ENCODE measurements around the gene LGALS4. TPM values are rescaled to one million over a fixed set of nuclear protein-coding genes. Genes with fewer than 3 reads are reported as not detected.
A peak's percentile ranks its signal among the peaks of the same experiment; 100 is the strongest.
"Not testable (repeated sequence)": the region's sequence is repeated elsewhere in the genome, so short reads cannot be mapped to it uniquely, and the experiment has no call there.

LGALS4 gene
- total and polyA plus RNA-seq, 5 donors: 0.45 to 1.2 (median 0.60) TPM

DNA sequence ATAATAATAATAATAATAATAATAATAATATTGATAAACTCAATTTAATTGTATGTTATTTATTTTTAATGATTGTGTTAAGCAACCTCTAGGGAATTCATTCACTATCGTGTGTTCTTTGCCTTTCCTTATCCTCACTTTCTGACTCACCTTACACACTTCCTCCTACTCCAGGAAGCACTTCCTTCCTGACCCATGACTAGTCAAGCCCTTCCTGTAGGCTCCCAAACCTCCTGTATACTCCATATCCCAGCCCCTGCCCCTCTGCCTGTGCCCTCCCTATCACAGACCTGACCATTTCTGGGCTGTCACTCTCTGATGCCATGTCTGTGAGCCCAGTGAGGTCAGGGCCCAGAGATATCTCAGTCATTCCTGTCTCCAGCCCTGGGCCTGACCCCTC is 7.6 kb downstream of the LGALS4 start:
- H3K27me3 ChIP-seq (ENCODE audit: control insufficient read depth, insufficient read depth): no peaks in the 10 kb centered on the region
- ATAC-seq: peak; percentile 41 to 74
- no peak overlapping the region for H3K27ac ChIP-seq (ENCODE audit: low read length)
- 60% methylated on average over 1 of the region's 1 CpG for WGBS
- DNase-seq: no peak
- no peaks in the 10 kb centered on the region for H3K9me3 ChIP-seq (ENCODE audit: control insufficient read depth, low read length)
- intact Hi-C loops (cut with DNase I): no loop called here
- no peak overlapping the region for H3K4me3 ChIP-seq (ENCODE audit: low read length)
- H3K4me1 ChIP-seq (ENCODE audit: control insufficient read depth, insufficient read depth, low read length): no peaks in the 10 kb centered on the region

DNA sequence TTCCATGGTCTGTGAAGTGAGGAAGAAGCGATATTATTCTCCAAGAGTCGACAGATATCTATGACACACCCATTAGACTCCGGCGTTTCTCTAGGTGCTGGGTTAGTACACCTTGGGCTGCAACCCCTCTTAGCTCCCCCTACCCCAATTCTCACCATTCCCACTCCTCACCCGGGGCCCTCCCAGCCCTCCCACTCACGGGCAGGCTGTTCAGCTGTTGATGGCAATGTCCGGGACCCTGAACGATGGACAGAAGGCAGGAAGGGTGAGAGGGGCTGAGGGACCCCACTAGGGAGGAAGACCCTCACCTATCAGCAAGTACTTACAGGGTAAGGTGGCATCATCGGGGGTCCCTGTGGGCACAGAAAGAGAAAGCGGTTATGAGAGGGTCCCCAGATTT is 9.2 kb downstream of the LGALS4 start:
- Histone ChIP-seq H3K4me3 (ENCODE audit: low read length) (no peak overlapping the region), H3K4me1 (ENCODE audit: control insufficient read depth, insufficient read depth, low read length) (no peaks in the 10 kb centered on the region), H3K27me3 (ENCODE audit: control insufficient read depth, insufficient read depth) (no peaks in the 10 kb centered on the region), H3K9me3 (ENCODE audit: control insufficient read depth, low read length) (no peaks in the 10 kb centered on the region), H3K27ac (ENCODE audit: low read length) (no peak overlapping the region)
- no peak for DNase-seq
- intact Hi-C loops (cut with DNase I): no loop called here
- no peak for ATAC-seq
- 92% methylated on average over 10 of the region's 10 CpGs for WGBS

DNA sequence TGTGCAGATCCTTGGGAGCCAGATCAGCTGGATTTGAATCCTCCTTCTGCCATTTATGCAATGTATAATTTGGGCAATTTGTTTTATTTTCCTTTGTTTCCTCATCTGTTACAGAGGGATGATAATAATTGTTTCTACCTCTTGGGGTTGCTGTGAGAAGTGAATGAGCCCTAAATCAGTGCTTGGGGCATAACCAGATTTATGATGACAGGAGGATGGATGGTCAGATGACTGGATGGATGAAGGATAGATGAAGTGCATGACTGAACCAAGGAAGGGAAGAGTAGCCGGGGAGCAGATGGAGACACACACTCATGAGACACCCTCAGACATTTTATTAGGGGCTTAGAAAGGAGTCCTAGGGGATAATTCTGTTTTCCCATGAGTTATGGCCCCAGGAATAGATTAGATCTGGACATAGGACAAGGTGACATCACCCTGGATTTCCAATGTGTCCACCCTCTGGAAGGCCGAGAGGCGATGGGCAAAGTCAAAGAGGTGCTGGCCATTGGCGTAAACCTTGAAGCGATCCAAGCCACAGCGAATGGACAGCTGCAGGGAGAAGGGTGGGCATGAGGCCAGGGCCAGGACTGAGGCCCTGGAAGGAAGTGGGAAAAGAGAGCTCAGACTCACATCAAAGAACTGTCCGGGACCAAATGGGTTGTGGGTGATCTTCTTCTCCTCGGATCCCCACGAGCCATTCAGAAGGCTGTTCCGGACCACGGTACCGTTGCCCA is 11.2 kb downstream of the LGALS4 start:
- 94% methylated on average over 12 of the region's 12 CpGs for WGBS
- Histone ChIP-seq H3K4me1 (ENCODE audit: control insufficient read depth, insufficient read depth, low read length) (no peaks in the 10 kb centered on the region), H3K27me3 (ENCODE audit: control insufficient read depth, insufficient read depth) (no peaks in the 10 kb centered on the region), H3K4me3 (ENCODE audit: low read length) (no peak overlapping the region), H3K9me3 (ENCODE audit: control insufficient read depth, low read length) (no peaks in the 10 kb centered on the region), H3K27ac (ENCODE audit: low read length) (no peak overlapping the region)
- ATAC-seq (no peak), DNase-seq (no peak)
- intact Hi-C loops (cut with DNase I): no loop called here

DNA sequence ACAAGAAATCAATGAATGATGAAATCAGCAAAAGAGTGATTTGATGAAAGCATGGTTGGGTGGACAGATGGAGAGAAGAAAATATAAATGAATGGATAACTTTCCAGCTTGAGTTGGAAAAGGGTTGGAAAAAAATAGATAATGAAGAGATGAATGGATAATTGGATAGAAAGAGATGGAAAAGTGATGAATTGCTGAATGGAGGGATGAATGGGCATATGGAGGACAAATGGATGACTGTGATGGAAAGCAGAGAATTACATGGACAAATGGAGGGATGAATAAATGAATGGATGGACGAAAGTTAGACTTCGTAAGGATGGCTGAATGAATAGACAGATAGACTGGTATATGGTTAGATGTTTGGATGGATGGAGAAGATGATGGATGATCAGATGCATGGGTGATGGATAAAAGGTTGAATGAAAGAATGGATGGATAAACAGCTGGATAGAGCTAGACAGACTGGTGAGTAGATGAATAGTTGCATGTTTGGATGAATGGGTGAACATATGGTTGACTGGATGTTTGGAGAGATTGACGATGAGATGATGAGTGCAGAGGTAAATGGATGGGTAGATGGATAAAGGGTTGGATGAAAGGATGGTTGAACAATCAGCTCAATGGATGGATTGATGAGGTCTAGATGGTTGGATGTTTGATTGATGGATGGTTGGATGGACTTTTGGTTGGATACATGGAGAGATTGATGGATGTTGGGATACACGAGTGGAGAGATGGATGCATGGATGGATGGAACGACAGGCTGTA is 12.0 kb downstream of the LGALS4 start:
- intact Hi-C loops (cut with DNase I): no loop called here
- no peak for DNase-seq
- no peak overlapping the region for H3K4me3 ChIP-seq (ENCODE audit: low read length)
- no peaks in the 10 kb centered on the region for H3K27me3 ChIP-seq (ENCODE audit: control insufficient read depth, insufficient read depth)
- ATAC-seq: no peak
- no peaks in the 10 kb centered on the region for H3K4me1 ChIP-seq (ENCODE audit: control insufficient read depth, insufficient read depth, low read length)
- H3K27ac ChIP-seq (ENCODE audit: low read length): no peak overlapping the region
- H3K9me3 ChIP-seq (ENCODE audit: control insufficient read depth, low read length): no peaks in the 10 kb centered on the region
- 95% methylated on average over 5 of the region's 5 CpGs for WGBS

DNA sequence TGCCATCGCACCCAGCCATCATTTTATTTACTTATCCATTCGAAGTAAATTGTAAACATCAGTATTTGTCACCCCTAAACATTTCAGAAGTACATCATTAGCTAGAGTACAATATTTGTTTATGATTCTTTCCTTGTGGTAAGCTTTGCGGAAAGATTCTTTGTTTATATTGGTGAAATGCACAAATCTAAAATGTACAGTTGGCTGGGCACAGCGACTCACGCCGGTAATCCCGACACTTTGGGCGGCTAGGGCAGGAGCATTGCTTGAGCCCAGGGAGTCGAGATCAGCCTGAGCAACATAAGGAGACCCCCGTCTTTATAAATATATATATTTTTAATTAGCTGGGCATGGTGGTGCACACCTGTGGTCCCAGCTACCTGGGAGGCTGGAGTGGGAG is 13.6 kb downstream of the LGALS4 start:
- no peak for DNase-seq
- no peaks in the 10 kb centered on the region for H3K27me3 ChIP-seq (ENCODE audit: control insufficient read depth, insufficient read depth)
- ATAC-seq: no peak
- no peaks in the 10 kb centered on the region for H3K9me3 ChIP-seq (ENCODE audit: control insufficient read depth, low read length)
- no peaks in the 10 kb centered on the region for H3K4me1 ChIP-seq (ENCODE audit: control insufficient read depth, insufficient read depth, low read length)
- intact Hi-C loops (cut with DNase I): no loop called here
- H3K27ac ChIP-seq (ENCODE audit: low read length): no peak overlapping the region
- no peak overlapping the region for H3K4me3 ChIP-seq (ENCODE audit: low read length)
- WGBS: 93% methylated on average over 10 of the region's 10 CpGs

DNA sequence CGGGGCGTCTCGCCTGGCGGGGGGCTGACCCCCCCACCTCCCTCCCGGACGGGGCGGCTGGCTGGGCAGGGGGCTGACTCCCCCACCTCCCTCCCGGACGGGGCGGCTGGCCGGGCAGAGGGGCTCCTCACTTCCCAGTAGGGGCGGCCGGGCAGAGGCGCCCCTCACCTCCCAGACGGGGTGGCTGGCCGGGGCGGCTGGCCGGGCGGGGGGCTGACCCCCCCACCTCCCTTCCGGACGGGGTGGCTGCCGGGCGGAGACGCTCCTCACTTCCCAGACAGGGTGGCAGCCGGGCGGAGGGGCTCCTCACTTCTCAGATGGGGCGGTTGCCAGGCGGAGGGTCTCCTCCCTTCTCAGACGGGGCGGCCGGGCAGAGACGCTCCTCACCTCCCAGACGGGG is 15.0 kb downstream of the LGALS4 start:
- ATAC-seq; H3K4me3 ChIP-seq (ENCODE audit: low read length); H3K27me3 ChIP-seq (ENCODE audit: control insufficient read depth, insufficient read depth); H3K27ac ChIP-seq (ENCODE audit: low read length); H3K9me3 ChIP-seq (ENCODE audit: control insufficient read depth, low read length); intact Hi-C loops (cut with DNase I); DNase-seq; H3K4me1 ChIP-seq (ENCODE audit: control insufficient read depth, insufficient read depth, low read length): not testable (repeated sequence)
- 96% methylated on average over 29 of the region's 33 CpGs for WGBS

DNA sequence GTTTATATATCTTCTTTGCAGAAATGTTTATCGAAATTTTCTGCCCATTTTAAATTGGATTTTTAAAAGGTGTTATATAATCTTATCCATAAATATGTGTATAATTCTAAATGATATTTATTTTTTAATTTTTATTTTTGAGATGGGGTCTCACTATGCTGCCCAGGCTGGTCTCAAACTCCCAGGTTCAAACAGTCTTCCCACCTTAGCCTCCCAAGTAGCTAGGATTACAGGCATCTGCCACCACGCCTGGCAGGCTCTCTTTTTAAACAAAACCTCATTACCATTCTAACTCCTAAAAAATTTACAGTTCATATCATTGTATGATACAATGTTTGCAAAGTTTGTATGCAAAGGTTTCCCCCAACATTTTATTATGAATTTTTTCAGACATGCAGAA is 16.6 kb downstream of the LGALS4 start:
- Histone ChIP-seq H3K4me1 (ENCODE audit: control insufficient read depth, insufficient read depth, low read length) (no peaks in the 10 kb centered on the region), H3K27me3 (ENCODE audit: control insufficient read depth, insufficient read depth) (no peaks in the 10 kb centered on the region), H3K9me3 (ENCODE audit: control insufficient read depth, low read length) (no peaks in the 10 kb centered on the region), H3K4me3 (ENCODE audit: low read length) (no peak overlapping the region), H3K27ac (ENCODE audit: low read length) (no peak overlapping the region)
- WGBS: 73% methylated on average over 2 of the region's 2 CpGs
- ATAC-seq: no peak
- DNase-seq: no peak
- intact Hi-C loops (cut with DNase I): no loop called here

DNA sequence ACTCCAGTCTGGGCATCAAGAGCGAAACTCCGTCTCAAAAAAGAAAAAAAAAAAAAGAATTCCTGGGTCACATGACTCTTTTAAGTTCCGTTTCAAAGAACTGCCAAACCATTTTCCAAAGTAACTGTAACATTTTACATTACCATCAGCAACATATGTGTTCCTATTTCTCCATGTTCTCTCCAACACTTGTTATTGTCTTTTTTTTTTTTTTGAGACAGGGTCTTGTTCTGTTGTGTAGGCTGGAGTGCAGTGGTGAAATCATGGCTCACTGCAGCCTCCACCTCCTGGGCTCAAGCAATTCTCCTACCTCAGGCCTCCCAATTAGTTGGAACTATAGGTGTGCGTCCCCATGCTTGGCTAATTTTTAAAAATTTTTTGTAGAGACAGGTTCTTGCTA is 17.2 kb downstream of the LGALS4 start:
- intact Hi-C loops (cut with DNase I): no loop called here
- Histone ChIP-seq H3K4me3 (ENCODE audit: low read length) (no peak overlapping the region), H3K27ac (ENCODE audit: low read length) (no peak overlapping the region), H3K27me3 (ENCODE audit: control insufficient read depth, insufficient read depth) (no peaks in the 10 kb centered on the region), H3K4me1 (ENCODE audit: control insufficient read depth, insufficient read depth, low read length) (no peaks in the 10 kb centered on the region), H3K9me3 (ENCODE audit: control insufficient read depth, low read length) (no peaks in the 10 kb centered on the region)
- 91% methylated on average over 4 of the region's 4 CpGs for WGBS
- ATAC-seq (no peak), DNase-seq (no peak)

DNA sequence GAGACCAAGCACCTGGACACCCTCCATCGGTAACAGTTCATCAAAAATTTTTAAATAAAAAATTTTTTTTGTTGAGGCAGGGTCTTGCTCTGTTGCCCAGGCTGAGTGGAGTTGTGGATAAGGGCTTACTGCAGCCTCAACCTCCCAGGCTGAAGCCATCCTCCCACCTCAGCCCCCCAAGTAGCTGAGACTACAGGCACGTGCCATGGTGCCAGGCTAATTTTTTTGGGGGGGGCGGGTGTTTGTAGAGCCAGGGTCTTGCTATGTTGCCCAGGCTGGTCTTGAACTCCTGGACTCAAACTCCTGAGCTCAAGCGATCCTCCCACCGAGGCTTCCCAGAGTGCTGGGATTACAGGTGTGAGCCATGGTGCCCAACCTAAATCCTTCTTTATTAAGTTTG is 19.1 kb downstream of the LGALS4 start:
- no peaks in the 10 kb centered on the region for H3K9me3 ChIP-seq (ENCODE audit: control insufficient read depth, low read length)
- no peak overlapping the region for H3K27ac ChIP-seq (ENCODE audit: low read length)
- no peak for ATAC-seq
- 96% methylated on average over 5 of the region's 5 CpGs for WGBS
- intact Hi-C loops (cut with DNase I): no loop called here
- DNase-seq: no peak
- H3K27me3 ChIP-seq (ENCODE audit: control insufficient read depth, insufficient read depth): no peaks in the 10 kb centered on the region
- no peaks in the 10 kb centered on the region for H3K4me1 ChIP-seq (ENCODE audit: control insufficient read depth, insufficient read depth, low read length)
- H3K4me3 ChIP-seq (ENCODE audit: low read length): no peak overlapping the region

DNA sequence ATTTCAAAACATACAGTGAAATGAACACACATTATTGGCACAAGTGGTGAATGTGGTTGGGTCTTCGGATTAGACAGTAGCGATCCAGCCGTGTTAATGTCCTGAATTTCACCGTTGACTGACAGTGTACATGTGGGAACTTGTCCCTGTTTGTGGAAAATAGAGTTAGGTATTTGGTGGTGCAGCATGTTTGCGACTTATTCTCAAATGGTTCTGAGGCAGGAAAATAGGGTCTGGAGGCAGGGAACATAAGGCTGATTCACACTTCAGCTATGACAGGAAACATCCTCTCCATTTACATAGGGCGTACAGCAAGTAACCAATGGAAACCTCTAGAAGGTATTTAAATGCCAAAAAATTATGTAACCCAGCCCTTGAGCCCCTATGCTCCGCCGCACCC is 19.6 kb downstream of the LGALS4 start:
- DNase-seq: no peak
- Histone ChIP-seq H3K9me3 (ENCODE audit: control insufficient read depth, low read length) (no peaks in the 10 kb centered on the region), H3K4me3 (ENCODE audit: low read length) (no peak overlapping the region), H3K4me1 (ENCODE audit: control insufficient read depth, insufficient read depth, low read length) (no peaks in the 10 kb centered on the region), H3K27me3 (ENCODE audit: control insufficient read depth, insufficient read depth) (no peaks in the 10 kb centered on the region), H3K27ac (ENCODE audit: low read length) (no peak overlapping the region)
- WGBS: 71% methylated on average over 8 of the region's 8 CpGs
- no peak for ATAC-seq
- intact Hi-C loops (cut with DNase I): no loop called here

DNA sequence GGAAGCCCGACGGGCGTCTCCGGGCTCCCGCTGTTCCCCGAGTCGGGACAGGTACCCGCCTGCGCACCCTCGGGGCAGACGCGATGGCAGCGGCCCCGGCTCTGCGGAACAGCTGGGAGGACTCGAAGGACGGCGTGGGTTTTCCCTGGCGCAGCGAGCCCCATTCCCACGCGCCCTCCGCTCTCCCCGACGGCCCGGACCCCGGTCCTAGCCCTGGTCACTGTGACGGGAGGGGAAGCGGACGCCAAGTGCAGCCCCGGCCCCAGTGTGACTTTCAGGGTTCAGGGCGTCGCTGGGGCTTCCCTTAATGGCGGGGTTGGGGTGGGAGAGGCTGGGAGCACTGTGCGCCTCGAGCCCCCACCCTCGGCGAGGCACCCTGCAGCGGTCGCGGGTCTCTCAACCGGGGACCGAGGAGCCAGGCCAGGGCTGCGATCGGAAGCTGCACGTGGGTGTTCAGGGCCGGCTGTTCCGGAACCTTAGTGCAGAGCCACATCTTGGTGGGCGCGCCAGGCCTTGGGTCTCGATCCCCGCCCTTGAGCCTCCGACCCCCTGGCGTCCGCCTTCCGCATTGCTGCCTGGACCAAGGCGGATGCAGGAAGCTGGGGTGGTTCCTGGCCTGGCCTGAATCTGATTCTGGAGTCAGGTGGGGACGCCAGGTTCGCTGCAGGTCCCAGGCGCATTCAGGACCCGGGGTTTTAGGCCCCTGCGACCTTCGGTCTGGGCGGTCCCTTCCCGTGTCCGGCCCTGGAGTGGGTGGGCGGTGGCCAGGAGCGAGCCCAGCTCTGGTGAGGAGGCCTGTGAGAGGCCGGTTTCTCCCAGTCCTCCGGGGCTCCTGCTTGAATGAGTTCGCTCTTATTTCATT is 20.3 kb downstream of the LGALS4 start:
- ATAC-seq (peak; percentile 55 to 62), DNase-seq (peak; percentile 55 to 86 (median 86))
- Histone ChIP-seq H3K9me3 (ENCODE audit: control insufficient read depth, low read length) (no peaks in the 10 kb centered on the region), H3K4me3 (ENCODE audit: low read length) (no peak overlapping the region), H3K4me1 (ENCODE audit: control insufficient read depth, insufficient read depth, low read length) (no peaks in the 10 kb centered on the region), H3K27me3 (ENCODE audit: control insufficient read depth, insufficient read depth) (no peaks in the 10 kb centered on the region), H3K27ac (ENCODE audit: low read length) (no peak overlapping the region)
- intact Hi-C loops (cut with DNase I): no loop called here
- 21% methylated on average over 65 of the region's 71 CpGs for WGBS

Measured in right cardiac atrium (tissue), 5 donors.